GM19467 (cell line): ENCODE results near the gene EBNA1BP2.
"Not testable (repeated sequence)": the region's sequence is repeated elsewhere in the genome, so short reads cannot be mapped to it uniquely, and the experiment has no call there.

Experiments used
- ATAC-seq: cut with Tn5 transposase; IDR thresholded peaks from one replicate; pipeline ENCODE4 v1.9.1; 2021; ENCODE audit warnings: mild to moderate bottlenecking, moderate library complexity; ENCODE audit not compliant: unreplicated experiment

The EBNA1BP2 gene

DNA sequence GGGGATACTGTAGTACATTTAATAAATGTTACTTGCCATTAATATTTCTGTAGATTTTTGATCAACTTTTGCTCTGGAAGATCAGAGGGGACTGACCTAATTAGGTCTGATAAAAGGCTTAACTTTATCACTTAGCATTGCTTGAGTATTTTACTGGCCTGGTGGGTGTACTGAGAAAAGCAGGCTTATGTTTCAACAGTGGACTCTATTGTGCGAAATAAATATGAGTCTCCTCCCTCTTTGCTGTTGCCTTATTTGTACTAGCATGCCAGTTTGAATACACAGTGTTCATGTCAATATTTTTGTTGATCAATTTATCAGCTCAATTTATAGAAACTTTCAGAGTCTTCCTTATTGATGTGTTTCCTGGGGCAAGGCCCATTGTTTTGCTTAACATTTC is 49.1 kb downstream of the EBNA1BP2 start:
- no peak for ATAC-seq

- no peak for ATAC-seq
Measured at GRCh38 chr1:43121256-43121900, 50.7 kb downstream of the EBNA1BP2 start.

DNA sequence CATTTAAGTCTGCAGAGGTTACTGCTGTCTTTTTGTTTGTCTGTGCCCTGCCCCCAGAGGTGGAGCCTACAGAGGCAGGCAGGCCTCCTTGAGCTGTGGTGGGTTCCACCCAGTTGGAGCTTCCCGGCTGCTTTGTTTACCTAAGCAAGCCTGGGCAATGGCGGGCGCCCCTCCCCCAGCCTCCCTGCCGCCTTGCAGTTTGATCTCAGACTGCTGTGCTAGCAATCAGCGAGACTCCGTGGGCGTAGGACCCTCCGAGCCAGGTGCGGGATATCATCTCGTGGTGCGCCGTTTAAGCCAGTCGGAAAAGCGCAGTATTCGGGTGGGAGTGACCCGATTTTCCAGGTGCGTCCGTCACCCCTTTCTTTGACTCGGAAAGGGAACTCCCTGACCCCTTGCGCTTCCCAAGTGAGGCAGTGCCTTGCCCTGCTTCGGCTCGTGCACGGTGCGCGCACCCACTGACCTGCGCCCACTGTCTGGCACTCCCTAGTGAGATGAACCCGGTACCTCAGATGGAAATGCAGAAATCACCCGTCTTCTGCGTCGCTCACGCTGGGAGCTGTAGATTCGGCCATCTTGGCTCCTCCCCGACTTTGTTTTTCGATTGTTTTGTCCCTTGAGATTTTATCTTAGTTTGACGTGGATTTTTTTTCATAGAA is 52.0 kb downstream of the EBNA1BP2 start:
- ATAC-seq: not testable (repeated sequence)
